HCT116 (cell line): ENCODE data around the gene C5orf34. TPM values are rescaled to one million over a fixed set of nuclear protein-coding genes. Genes with fewer than 3 reads are reported as not detected.

ENCODE experiments used
- ATAC-seq: fragments of 200-7000 bp; cut with Tn5 transposase; 2 replicates; pipeline ENCODE4 v1.9.1; 2020; ENCODE audit warnings: mild to moderate bottlenecking, moderate library complexity
- BruUV-seq: library from RNA; stranded (reverse); fragments of 400-500 nt; replicated peaks from 2 replicates; lab custom pipeline; 2021; lab: Mats Ljungman, UMichigan
- CTCF ChIA-PET: fragments of 300-600 bp; sonication (Branson Sonifier 250); formaldehyde crosslinking; loops from one replicate; lab custom pipeline; 2021; ENCODE audit warnings: antibody characterized with exemption; lab: Charles Lee
- POLR2A ChIA-PET: fragments of 300-600, 350-600 bp; sonication (Branson Sonifier 250); formaldehyde crosslinking; loops from one replicate; lab custom pipeline; 2021; ENCODE audit warnings: antibody characterized with exemption; lab: Charles Lee
- RAD21 ChIA-PET, 2 experiments: fragments of 300-600 bp; sonication (Branson Sonifier 250); formaldehyde crosslinking; loops; one replicate each; lab custom pipeline; 2023; ENCODE audit warnings: low total read pairs in 2 of 2; ENCODE audit not compliant: uncharacterized antibody in 2 of 2, unreplicated experiment in 2 of 2, low non-redundant PET in 1 of 2; lab: Charles Lee
- DNase-seq: peaks from one replicate; pipeline ENCODE4 v3.0.0-alpha.2; 2010; ENCODE audit warnings: low read depth, low spot score
- H2AFZ ChIP-seq: fragments of 200-600 bp; shearing (Covaris generic), sonication (generic); 2 replicates; pipeline ENCODE4 v1.6.1; 2017; ENCODE audit warnings: low read depth, mixed run types, mixed read lengths, antibody characterized with exemption, low read length; ENCODE audit not compliant: poor library complexity, severe bottlenecking
- H3K27ac ChIP-seq: 2 replicates; pipeline ENCODE4 v1.5.1; 2012; ENCODE audit warnings: low read depth, low read length
- H3K27me3 ChIP-seq: fragments of 200-600 bp; sonication (generic); 2 replicates; pipeline ENCODE4 v1.6.1; 2016; ENCODE audit warnings: mixed run types, low read length, mixed read lengths; ENCODE audit not compliant: insufficient read depth
- H3K36me3 ChIP-seq, 2 experiments: fragments of 200-500 bp in 1 of 2; fragments of 200-600 bp in 1 of 2; sonication (Bioruptor generic) in 1 of 2; sonication (generic) in 1 of 2; 2 replicates each; pipeline versions ENCODE4 v1.5.1 to v1.6.1; 2014 to 2016; ENCODE audit warnings: low read length in 2 of 2, inconsistent platforms in 1 of 2, mixed read lengths in 1 of 2, mixed run types in 1 of 2; ENCODE audit not compliant: insufficient read depth in 2 of 2, control insufficient read depth in 1 of 2
- H3K4me1 ChIP-seq, 2 experiments: fragments of 200-600 bp in 1 of 2; sonication (generic) in 1 of 2; 2 replicates each; pipeline versions ENCODE4 v1.5.1 to v1.6.1; 2012 to 2017; ENCODE audit warnings: low read length in 2 of 2, inconsistent platforms in 1 of 2, mild to moderate bottlenecking in 1 of 2, mixed read lengths in 1 of 2, mixed run types in 1 of 2, moderate library complexity in 1 of 2; ENCODE audit not compliant: insufficient read depth in 2 of 2, control insufficient read depth in 1 of 2
- H3K4me2 ChIP-seq: fragments of 200-600 bp; sonication (generic); 2 replicates; pipeline ENCODE4 v1.6.1; 2017; ENCODE audit warnings: mixed run types, low read length, mixed read lengths
- H3K4me3 ChIP-seq, 2 experiments: fragments of 200-600 bp in 1 of 2; sonication (generic) in 1 of 2; replicated peaks in 1 of 2; 2 replicates each; pipeline ENCODE4 v1.5.1; 2011 to 2016; ENCODE audit warnings: low read length in 2 of 2, control low read depth in 1 of 2, low read depth in 1 of 2, mild to moderate bottlenecking in 1 of 2, mixed read lengths in 1 of 2, mixed run types in 1 of 2
- H3K79me2 ChIP-seq: fragments of 200-600 bp; sonication (generic); 2 replicates; pipeline ENCODE4 v1.6.1; 2017; ENCODE audit warnings: mild to moderate bottlenecking, mixed run types, low read length, moderate library complexity, mixed read lengths; ENCODE audit not compliant: insufficient read depth
- H3K9ac ChIP-seq: fragments of 200-600 bp; sonication (generic); 2 replicates; pipeline ENCODE4 v1.6.1; 2016; ENCODE audit warnings: low read length, mixed read lengths
- H3K9me2 ChIP-seq: fragments of 200-600 bp; sonication (generic), shearing (Covaris generic); 2 replicates; pipeline ENCODE4 v1.6.1; 2017; ENCODE audit warnings: mixed run types, mild to moderate bottlenecking, moderate library complexity; ENCODE audit not compliant: insufficient read depth
- H3K9me3 ChIP-seq, 2 experiments: fragments of 200-500 bp in 1 of 2; fragments of 200-600 bp in 1 of 2; sonication (Bioruptor generic) in 1 of 2; sonication (generic) in 1 of 2; 2 replicates each; pipeline ENCODE4 v1.6.1; 2014 to 2017; ENCODE audit warnings: low read length in 2 of 2, mixed read lengths in 2 of 2, inconsistent platforms in 1 of 2, low read depth in 1 of 2, mild to moderate bottlenecking in 1 of 2, mixed run types in 1 of 2, moderate library complexity in 1 of 2; ENCODE audit not compliant: control insufficient read depth in 1 of 2, insufficient read depth in 1 of 2
- H4K20me1 ChIP-seq: fragments of 200-600 bp; sonication (generic), shearing (Covaris generic); 2 replicates; pipeline ENCODE4 v1.6.1; 2017; ENCODE audit warnings: mixed run types, mild to moderate bottlenecking, moderate library complexity; ENCODE audit not compliant: insufficient read depth
- ATF3 ChIP-seq: IDR thresholded peaks from 2 replicates; pipeline ENCODE4 v1.6.1; 2012
- CEBPB ChIP-seq: IDR thresholded peaks from 2 replicates; pipeline ENCODE4 v1.6.1; 2012; ENCODE audit warnings: low read depth
- EGR1 ChIP-seq: IDR thresholded peaks from 2 replicates; pipeline ENCODE4 v1.6.1; 2012; ENCODE audit warnings: low read depth
- ELF1 ChIP-seq: IDR thresholded peaks from 2 replicates; pipeline ENCODE4 v1.6.1; 2012; ENCODE audit warnings: low read depth, borderline replicate concordance
- EZH2phosphoT487 ChIP-seq: fragments of 200-600 bp; IDR thresholded peaks from 2 replicates; pipeline ENCODE4 v1.6.1; 2018; ENCODE audit warnings: antibody characterized with exemption, borderline replicate concordance
- POLR2A ChIP-seq: IDR thresholded peaks from 2 replicates; pipeline ENCODE4 v1.7.0; 2011; ENCODE audit warnings: borderline replicate concordance; ENCODE audit not compliant: insufficient read depth, insufficient read length; ENCODE audit errors: extremely low read depth
- POLR2AphosphoS5 ChIP-seq: IDR thresholded peaks from 2 replicates; pipeline ENCODE4 v1.6.1; 2011; ENCODE audit warnings: mild to moderate bottlenecking, low read depth, low read length, moderate library complexity
- RAD21 ChIP-seq: IDR thresholded peaks from 2 replicates; pipeline ENCODE4 v1.6.1; 2012; ENCODE audit warnings: low read depth, mild to moderate bottlenecking
- ZBTB33 ChIP-seq: IDR thresholded peaks from 2 replicates; pipeline ENCODE4 v1.6.1; 2011; ENCODE audit warnings: mild to moderate bottlenecking, low read length, moderate library complexity; ENCODE audit not compliant: insufficient replicate concordance; ENCODE audit errors: extremely low read depth
- ZNF274 ChIP-seq: fragments of 200-500 bp; sonication (Bioruptor generic); IDR thresholded peaks from 2 replicates; pipeline ENCODE4 v1.6.1; 2014; ENCODE audit warnings: mild to moderate bottlenecking, low read depth, low read length, inconsistent platforms
- intact Hi-C: fragments of 100-400 bp; cut with micrococcal nuclease; formaldehyde crosslinking; loops from 2 replicates; pipeline ENCODE4 v1.10.0; 2022
- total RNA-seq: library from RNA; stranded (reverse); gene quantifications from one replicate; pipeline ENCODE4 v1.2.1, GENCODE V29; 2021; ENCODE audit not compliant: unreplicated experiment
- TF ChIP-seq, protein P1 (sequence below): IDR thresholded peaks from 2 replicates; pipeline ENCODE4 v1.6.1; 2012; ENCODE audit warnings: low read depth
- TF ChIP-seq, protein P2 (sequence below), 3 experiments: fragments of 200-600 bp in 1 of 3; sonication (generic) in 1 of 3; IDR thresholded peaks in 2 of 3; conservative IDR thresholded peaks in 1 of 3; 2 replicates each; pipeline ENCODE4 v1.5.1; 2012 to 2017; ENCODE audit warnings: low read depth in 2 of 3, low read length in 2 of 3, antibody characterized with exemption in 1 of 3, borderline replicate concordance in 1 of 3, control low read depth in 1 of 3, mild to moderate bottlenecking in 1 of 3, mixed read lengths in 1 of 3, mixed run types in 1 of 3, moderate library complexity in 1 of 3; ENCODE audit not compliant: insufficient read depth in 1 of 3

C5orf34 gene
- total RNA-seq, 1 experiment from 2014 or later, result 4.8 TPM

DNA sequence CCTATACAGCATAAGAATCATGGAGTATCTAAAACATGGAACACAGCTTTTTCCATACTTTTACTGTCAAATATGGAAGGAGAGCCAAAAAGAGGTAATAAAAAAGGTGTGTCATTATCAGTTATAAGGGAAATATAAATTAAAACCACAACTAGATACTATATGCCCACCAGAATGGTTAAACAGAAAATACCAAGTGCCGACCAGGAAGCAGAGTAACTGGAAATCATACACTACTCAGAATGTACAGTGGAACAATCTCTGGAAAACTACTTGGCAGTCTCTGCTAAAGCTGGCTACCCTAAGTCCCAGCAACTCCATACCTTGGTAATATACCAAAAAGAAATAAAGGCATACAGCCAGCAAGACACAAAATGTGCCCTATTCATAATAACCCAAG is 39.5 kb upstream of the C5orf34 start:
- no TSS peak for BruUV-seq
- no peak for TF ChIP-seq ELF1
- no peak for TF ChIP-seq POLR2AphosphoS5
- no peak for TF ChIP-seq CEBPB
- no peak for TF ChIP-seq ATF3
- TF ChIP-seq EGR1, result no peak
- TF ChIP-seq, protein P1, sequence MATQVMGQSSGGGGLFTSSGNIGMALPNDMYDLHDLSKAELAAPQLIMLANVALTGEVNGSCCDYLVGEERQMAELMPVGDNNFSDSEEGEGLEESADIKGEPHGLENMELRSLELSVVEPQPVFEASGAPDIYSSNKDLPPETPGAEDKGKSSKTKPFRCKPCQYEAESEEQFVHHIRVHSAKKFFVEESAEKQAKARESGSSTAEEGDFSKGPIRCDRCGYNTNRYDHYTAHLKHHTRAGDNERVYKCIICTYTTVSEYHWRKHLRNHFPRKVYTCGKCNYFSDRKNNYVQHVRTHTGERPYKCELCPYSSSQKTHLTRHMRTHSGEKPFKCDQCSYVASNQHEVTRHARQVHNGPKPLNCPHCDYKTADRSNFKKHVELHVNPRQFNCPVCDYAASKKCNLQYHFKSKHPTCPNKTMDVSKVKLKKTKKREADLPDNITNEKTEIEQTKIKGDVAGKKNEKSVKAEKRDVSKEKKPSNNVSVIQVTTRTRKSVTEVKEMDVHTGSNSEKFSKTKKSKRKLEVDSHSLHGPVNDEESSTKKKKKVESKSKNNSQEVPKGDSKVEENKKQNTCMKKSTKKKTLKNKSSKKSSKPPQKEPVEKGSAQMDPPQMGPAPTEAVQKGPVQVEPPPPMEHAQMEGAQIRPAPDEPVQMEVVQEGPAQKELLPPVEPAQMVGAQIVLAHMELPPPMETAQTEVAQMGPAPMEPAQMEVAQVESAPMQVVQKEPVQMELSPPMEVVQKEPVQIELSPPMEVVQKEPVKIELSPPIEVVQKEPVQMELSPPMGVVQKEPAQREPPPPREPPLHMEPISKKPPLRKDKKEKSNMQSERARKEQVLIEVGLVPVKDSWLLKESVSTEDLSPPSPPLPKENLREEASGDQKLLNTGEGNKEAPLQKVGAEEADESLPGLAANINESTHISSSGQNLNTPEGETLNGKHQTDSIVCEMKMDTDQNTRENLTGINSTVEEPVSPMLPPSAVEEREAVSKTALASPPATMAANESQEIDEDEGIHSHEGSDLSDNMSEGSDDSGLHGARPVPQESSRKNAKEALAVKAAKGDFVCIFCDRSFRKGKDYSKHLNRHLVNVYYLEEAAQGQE, result no peak
- TF ChIP-seq EZH2phosphoT487, result no peak
- TF ChIP-seq, protein P2, sequence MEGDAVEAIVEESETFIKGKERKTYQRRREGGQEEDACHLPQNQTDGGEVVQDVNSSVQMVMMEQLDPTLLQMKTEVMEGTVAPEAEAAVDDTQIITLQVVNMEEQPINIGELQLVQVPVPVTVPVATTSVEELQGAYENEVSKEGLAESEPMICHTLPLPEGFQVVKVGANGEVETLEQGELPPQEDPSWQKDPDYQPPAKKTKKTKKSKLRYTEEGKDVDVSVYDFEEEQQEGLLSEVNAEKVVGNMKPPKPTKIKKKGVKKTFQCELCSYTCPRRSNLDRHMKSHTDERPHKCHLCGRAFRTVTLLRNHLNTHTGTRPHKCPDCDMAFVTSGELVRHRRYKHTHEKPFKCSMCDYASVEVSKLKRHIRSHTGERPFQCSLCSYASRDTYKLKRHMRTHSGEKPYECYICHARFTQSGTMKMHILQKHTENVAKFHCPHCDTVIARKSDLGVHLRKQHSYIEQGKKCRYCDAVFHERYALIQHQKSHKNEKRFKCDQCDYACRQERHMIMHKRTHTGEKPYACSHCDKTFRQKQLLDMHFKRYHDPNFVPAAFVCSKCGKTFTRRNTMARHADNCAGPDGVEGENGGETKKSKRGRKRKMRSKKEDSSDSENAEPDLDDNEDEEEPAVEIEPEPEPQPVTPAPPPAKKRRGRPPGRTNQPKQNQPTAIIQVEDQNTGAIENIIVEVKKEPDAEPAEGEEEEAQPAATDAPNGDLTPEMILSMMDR (IDR thresholded peaks at IDR 0.05 in 2 of 3, conservative IDR thresholded peaks at IDR 0.05 in 1 of 3; ENCODE audit: borderline replicate concordance in 1 of 3, insufficient read depth in 1 of 3, low read depth in 2 of 3, low read length in 2 of 3), result no peak
- no peak for TF ChIP-seq ZNF274
- TF ChIP-seq RAD21, result no peak
- TF ChIP-seq ZBTB33, result no peak
- TF ChIP-seq POLR2A, result no peak
- peaks cover 10 to 15% of the 10 kb centered on the region in 2 experiments for H3K4me1 ChIP-seq
- H3K27ac ChIP-seq, result no peak overlapping the region
- no peak for ATAC-seq
- RAD21 ChIA-PET, result no interaction called here
- H2AFZ ChIP-seq, result no peak overlapping the region
- H3K4me3 ChIP-seq, result no peak overlapping the region
- no peaks in the 10 kb centered on the region for H3K27me3 ChIP-seq
- no peak overlapping the region for H3K9ac ChIP-seq
- no peaks in the 10 kb centered on the region for H3K9me3 ChIP-seq
- POLR2A ChIA-PET, result interaction anchor here (0.6 kb wide), 1 partner anchor 10 kb away, joined by 3 read pairs; no protein-coding TSS in a partner anchor
- peaks cover 20 to 33% of the 10 kb centered on the region in 2 experiments; a peak in 3 of 4 replicates for H3K36me3 ChIP-seq
- H3K9me2 ChIP-seq, result no peaks in the 10 kb centered on the region
- CTCF ChIA-PET, result interaction anchor here (1.2 kb wide), 2 partner anchors 70 kb away, joined by 3 to 4 read pairs; no protein-coding TSS in a partner anchor
- peaks cover 67% of the 10 kb centered on the region for H3K79me2 ChIP-seq
- H4K20me1 ChIP-seq, result no peaks in the 10 kb centered on the region
- DNase-seq, result no peak
- H3K4me2 ChIP-seq, result no peak overlapping the region
- intact Hi-C loops, result no loop called here
